ENCODE data around the gene KCNJ10. TPM values are rescaled to one million over a fixed set of nuclear protein-coding genes. Genes with fewer than 3 reads are reported as not detected.

Gene KCNJ10
- total RNA-seq, 6 experiments from 2014 or later = 0.23 to 3.1 (median 0.31) TPM; not detected in 1

GRCh38 chr1:159959451-159959850 is 110.5 kb downstream of the KCNJ10 start:
- 86% methylated on average over 4 of the region's 4 CpGs for WGBS (ENCODE audit: insufficient coverage, low coverage, low lambda C conversion rate, missing lambda C conversion rate)
- no peak overlapping the region for H3K4me3 ChIP-seq
- no peaks in the 10 kb centered on the region for H3K4me1 ChIP-seq
- no peaks in the 10 kb centered on the region for H3K9me3 ChIP-seq
- H3K27me3 ChIP-seq = no peaks in the 10 kb centered on the region
- intact Hi-C loops (cut with DNase I) = no loop called here
- H3K27ac ChIP-seq = no peak overlapping the region
- TF ChIP-seq POLR2A (IDR thresholded peaks at IDR 0.05) (no peak), CTCF (IDR thresholded peaks at IDR 0.05) (no peak)
- no peak for ATAC-seq
- H3K36me3 ChIP-seq = no peaks in the 10 kb centered on the region
- DNase-seq = no peak

GRCh38 chr1:159958719-159959380 is 111.1 kb downstream of the KCNJ10 start:
- ATAC-seq = no peak
- no peak overlapping the region for H3K4me3 ChIP-seq
- no peak for DNase-seq
- H3K4me1 ChIP-seq = no peaks in the 10 kb centered on the region
- no peaks in the 10 kb centered on the region for H3K27me3 ChIP-seq
- TF ChIP-seq CTCF (IDR thresholded peaks at IDR 0.05) = no peak
- TF ChIP-seq POLR2A (IDR thresholded peaks at IDR 0.05) = no peak
- no peaks in the 10 kb centered on the region for H3K36me3 ChIP-seq
- WGBS (ENCODE audit: insufficient coverage, low coverage, low lambda C conversion rate, missing lambda C conversion rate) = 48% methylated on average over 3 of the region's 3 CpGs
- intact Hi-C loops (cut with DNase I) = no loop called here
- H3K27ac ChIP-seq = no peak overlapping the region
- H3K9me3 ChIP-seq = no peaks in the 10 kb centered on the region

DNA sequence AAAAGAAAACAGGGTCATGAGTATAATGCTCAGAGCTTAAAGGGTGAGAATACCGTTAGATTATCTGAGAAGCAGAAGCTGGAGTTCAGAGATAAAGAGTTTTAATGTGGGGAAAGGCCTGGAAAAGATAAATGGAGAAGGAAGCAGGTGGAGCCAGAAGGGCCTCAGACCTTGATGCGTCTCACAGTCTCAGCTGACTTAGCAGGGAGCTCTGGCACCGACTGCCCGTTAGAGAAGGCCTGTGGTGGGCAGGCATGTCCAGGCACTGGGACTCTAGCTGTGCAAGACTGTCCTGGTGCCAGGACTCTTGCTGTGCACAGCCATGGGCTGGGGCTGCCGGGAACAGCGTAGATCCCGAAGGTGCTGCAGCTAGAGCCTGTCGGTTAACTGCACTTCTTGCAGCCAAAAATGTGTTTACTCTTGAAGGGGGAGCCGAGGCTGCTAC is 112.1 kb downstream of the KCNJ10 start:
- ATAC-seq (peak; percentile 82 to 96 (median 90)), DNase-seq (peak in 2 of 3 donors; percentile 61 to 69)
- Histone ChIP-seq H3K9me3 (no peaks in the 10 kb centered on the region), H3K4me1 (no peaks in the 10 kb centered on the region), H3K36me3 (no peaks in the 10 kb centered on the region), H3K4me3 (no peak overlapping the region), H3K27me3 (no peaks in the 10 kb centered on the region), H3K27ac (no peak overlapping the region)
- 0% methylated on average over 3 of the region's 9 CpGs for WGBS (ENCODE audit: insufficient coverage, low coverage, low lambda C conversion rate, missing lambda C conversion rate)
- intact Hi-C loops (cut with DNase I) = no loop called here
- no peak for TF ChIP-seq POLR2A (IDR thresholded peaks at IDR 0.05)
- TF ChIP-seq CTCF (IDR thresholded peaks at IDR 0.05) = no peak

DNA sequence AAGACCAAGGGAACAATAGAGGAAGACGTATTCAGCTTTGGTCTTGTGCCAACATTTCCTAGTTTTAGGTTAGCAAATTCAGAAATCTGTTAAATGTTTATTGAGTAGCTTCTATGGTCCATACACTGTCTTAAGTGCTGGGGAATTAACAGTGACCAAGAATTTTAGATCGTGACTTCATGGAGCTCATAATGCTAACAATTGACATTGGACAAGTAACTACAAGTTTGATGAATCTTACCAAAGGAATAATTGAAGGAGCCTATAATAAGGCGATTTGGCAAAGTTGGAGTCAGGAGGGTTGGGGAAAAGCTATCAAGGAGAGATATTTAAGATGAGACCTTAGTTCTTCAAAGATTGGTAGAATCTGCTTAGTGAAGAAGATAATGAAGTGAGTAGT is 114.5 kb downstream of the KCNJ10 start:
- Histone ChIP-seq H3K27me3 (no peaks in the 10 kb centered on the region), H3K36me3 (no peaks in the 10 kb centered on the region), H3K4me1 (no peaks in the 10 kb centered on the region), H3K4me3 (no peak overlapping the region), H3K27ac (no peak overlapping the region), H3K9me3 (no peaks in the 10 kb centered on the region)
- WGBS (ENCODE audit: insufficient coverage, low coverage, low lambda C conversion rate, missing lambda C conversion rate) = 88% methylated on average over 3 of the region's 3 CpGs
- no peak for TF ChIP-seq CTCF (IDR thresholded peaks at IDR 0.05)
- TF ChIP-seq POLR2A (IDR thresholded peaks at IDR 0.05) = no peak
- ATAC-seq = no peak
- intact Hi-C loops (cut with DNase I) = no loop called here
- no peak for DNase-seq

Measured in right lobe of liver (tissue), 6 donors.